Measurements from ENCODE around the gene CRAT. TPM values are rescaled to one million over a fixed set of nuclear protein-coding genes. Genes with fewer than 3 reads are reported as not detected.

The CRAT gene
- total and polyA plus RNA-seq, 2 experiments from 2014 or later = 4.6 to 9.9 TPM

GRCh38 chr9:129145316-129145715, 34.7 kb upstream of the CRAT start (continued):
- TF ChIP-seq ZNF462 (CRISPR knock-in tag; IDR thresholded peaks at IDR 0.05) = no peak
- no peak for TF ChIP-seq ZNF114 (CRISPR knock-in tag; IDR thresholded peaks at IDR 0.05)

GRCh38 chr9:129143031-129143927, 32.7 kb upstream of the CRAT start:
- H3K4me3 Mint-ChIP-seq = peak overlapping the region; percentile 49
- Histone ChIP-seq H3K36me3 (ENCODE audit: insufficient read depth) (peaks cover 6% of the 10 kb centered on the region), H3K79me2 (replicated peaks; ENCODE audit: insufficient read depth) (peaks cover 8% of the 10 kb centered on the region), H3K4me2 (peak overlapping the region; percentile 72), H3K27ac (ENCODE audit: low read depth) (peak overlapping the region; percentile 91), H4K20me1 (replicated peaks; ENCODE audit: insufficient read depth) (peaks cover 9% of the 10 kb centered on the region), H3K4me1 (ENCODE audit: insufficient read depth) (peaks cover 59% of the 10 kb centered on the region), H3K27me3 (ENCODE audit: insufficient read depth) (no peaks in the 10 kb centered on the region), H3F3A (replicated peaks; ENCODE audit: low read depth) (peaks cover 3% of the 10 kb centered on the region), H2AFZ (no peak overlapping the region), H3K9me2 (ENCODE audit: insufficient read depth) (no peaks in the 10 kb centered on the region), H3K4me3 (peak overlapping the region; percentile 39)
- H3K9me3 Mint-ChIP-seq = no peaks in the 10 kb centered on the region
- peaks cover 80% of the 10 kb centered on the region for H3K4me1 Mint-ChIP-seq
- DNase-seq (ENCODE audit: low spot score) (peak; percentile 88), ATAC-seq (peak; percentile 25)
- H3K27ac Mint-ChIP-seq = peak overlapping the region; percentile 89
- H3K36me3 Mint-ChIP-seq (ENCODE audit: low read depth) = peaks cover 34% of the 10 kb centered on the region
- peaks cover 39% of the 10 kb centered on the region for H3K27me3 Mint-ChIP-seq (ENCODE audit: insufficient read depth, low read depth, poor library complexity)
- TF ChIP-seq CTCF (conservative IDR thresholded peaks at IDR 0.05; ENCODE audit: low read depth in 2 of 2) = peak; percentile 92 to 94
- TF ChIP-seq ETS1 (IDR thresholded peaks at IDR 0.05) = peak; percentile 55; the same call in 1 of the 2 replicates
- no peak for TF ChIP-seq CREB1 (CRISPR knock-in tag; IDR thresholded peaks at IDR 0.05; ENCODE audit: low read depth)

All from GM23338 (cell line).